ENCODE data around the gene PRKN. TPM values are rescaled to one million over a fixed set of nuclear protein-coding genes. Genes with fewer than 3 reads are reported as not detected.

Gene PRKN
- total and polyA plus RNA-seq, 2 donors (not counting 3 experiments of a cell fraction or from before 2014, with no cell fraction given) = 0.06 TPM; not detected in 1

DNA sequence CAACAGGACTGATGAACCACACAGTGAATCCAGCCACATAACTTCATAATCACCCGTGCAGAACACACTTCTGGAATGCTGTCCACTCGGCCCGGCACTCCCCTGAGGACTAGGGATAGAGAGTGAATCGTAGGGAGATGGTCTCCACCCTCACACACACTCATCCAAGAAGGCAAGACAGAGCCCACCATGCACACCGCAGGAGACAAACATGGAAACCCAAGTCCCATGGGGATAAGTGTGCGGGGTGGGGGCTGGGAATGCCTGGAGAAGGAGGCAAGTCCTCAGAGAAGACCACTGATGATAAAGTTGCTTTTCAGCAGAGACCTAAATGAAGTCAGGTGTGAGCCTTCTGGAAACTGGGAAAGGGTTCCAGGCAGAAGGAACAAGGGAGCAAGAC is 1054.5 kb downstream of the PRKN start:
- POLR2A ChIA-PET = no interaction called here
- no peaks in the 10 kb centered on the region for H3K27me3 ChIP-seq (ENCODE audit: control insufficient read depth in 2 of 2, insufficient read depth in 2 of 2, low read length in 2 of 2)
- H3K9me1 ChIP-seq (replicated peaks; ENCODE audit: control insufficient read depth, extremely low read depth, insufficient read depth, low read length) = no peaks in the 10 kb centered on the region
- no peaks in the 10 kb centered on the region for H4K20me1 ChIP-seq (replicated peaks; ENCODE audit: control insufficient read depth, extremely low read depth, insufficient read depth, low read length)
- H3K79me2 ChIP-seq (ENCODE audit: control insufficient read depth, insufficient read depth, low read length) = no peaks in the 10 kb centered on the region
- TF ChIP-seq, protein P1, sequence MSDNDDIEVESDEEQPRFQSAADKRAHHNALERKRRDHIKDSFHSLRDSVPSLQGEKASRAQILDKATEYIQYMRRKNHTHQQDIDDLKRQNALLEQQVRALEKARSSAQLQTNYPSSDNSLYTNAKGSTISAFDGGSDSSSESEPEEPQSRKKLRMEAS (IDR thresholded peaks at IDR 0.05; ENCODE audit: insufficient read depth, insufficient read length) = no peak
- TF ChIP-seq POLR2A (IDR thresholded peaks at IDR 0.05; ENCODE audit: low read depth, low read length) = no peak
- TF ChIP-seq FOS (IDR thresholded peaks at IDR 0.05; ENCODE audit: borderline replicate concordance, insufficient read depth, low read length) = no peak
- CTCF ChIA-PET = no interaction called here
- no TSS peak for BruUV-seq (replicated peaks)
- H3K36me3 ChIP-seq (ENCODE audit: control insufficient read depth in 2 of 2, extremely low read depth in 1 of 2, insufficient read depth in 2 of 2, low read length in 2 of 2) = no peaks in the 10 kb centered on the region
- no peak overlapping the region for H3K27ac ChIP-seq (ENCODE audit: insufficient read depth, low read depth, low read length)
- H3K4me3 ChIP-seq (replicated peaks in 1 of 3; ENCODE audit: insufficient read depth in 1 of 3, low read depth in 1 of 3, low read length in 3 of 3) = no peak overlapping the region
- intact Hi-C loops (cut with micrococcal nuclease) = no loop called here
- no peak for FAIRE-seq
- no peaks in the 10 kb centered on the region for H3K9me3 ChIP-seq (replicated peaks; ENCODE audit: control insufficient read depth, insufficient read depth, low read length)
- H3K4me2 ChIP-seq (ENCODE audit: insufficient read depth, low read length) = no peak overlapping the region
- dilution Hi-C loops (cut with MboI; ENCODE audit: extremely low pct_ligation_motif_present, low sequenced_read_pairs) = no loop called here
- H3K9ac ChIP-seq (replicated peaks; ENCODE audit: extremely low read depth, insufficient read depth, low read length) = no peak overlapping the region
- no peak overlapping the region for H2AFZ ChIP-seq (ENCODE audit: low read depth, low read length)
- no peaks in the 10 kb centered on the region for H3K4me1 ChIP-seq (ENCODE audit: control insufficient read depth, extremely low read depth, insufficient read depth, low read length)
- no peak for DNase-seq (ENCODE audit: low read depth, low spot score)

DNA sequence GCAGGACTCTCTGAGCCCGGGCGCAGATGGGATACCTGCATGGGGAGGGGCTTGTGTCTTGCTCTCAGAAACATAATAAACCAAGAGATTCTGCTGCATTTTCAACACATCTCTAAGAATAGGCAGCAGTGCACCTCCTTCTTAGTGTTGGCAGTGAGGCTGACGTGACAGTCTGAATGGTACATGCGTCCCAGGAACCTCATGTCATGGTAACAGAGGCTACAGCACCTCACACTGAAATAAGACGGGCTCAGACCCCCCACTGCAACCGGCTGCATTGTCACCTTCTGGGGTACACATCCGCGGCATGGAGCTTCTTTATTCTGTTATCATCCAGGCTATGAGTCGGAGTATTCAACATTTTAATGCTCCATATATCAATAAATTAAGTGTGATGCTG is 1056.4 kb downstream of the PRKN start:
- no peaks in the 10 kb centered on the region for H3K27me3 ChIP-seq (ENCODE audit: control insufficient read depth in 2 of 2, insufficient read depth in 2 of 2, low read length in 2 of 2)
- ChIA-PET POLR2A (no interaction called here), CTCF (no interaction called here)
- no peak overlapping the region for H2AFZ ChIP-seq (ENCODE audit: low read depth, low read length)
- no peaks in the 10 kb centered on the region for H3K9me3 ChIP-seq (replicated peaks; ENCODE audit: control insufficient read depth, insufficient read depth, low read length)
- no peaks in the 10 kb centered on the region for H3K79me2 ChIP-seq (ENCODE audit: control insufficient read depth, insufficient read depth, low read length)
- no peaks in the 10 kb centered on the region for H4K20me1 ChIP-seq (replicated peaks; ENCODE audit: control insufficient read depth, extremely low read depth, insufficient read depth, low read length)
- H3K27ac ChIP-seq (ENCODE audit: insufficient read depth, low read depth, low read length) = no peak overlapping the region
- H3K36me3 ChIP-seq (ENCODE audit: control insufficient read depth in 2 of 2, extremely low read depth in 1 of 2, insufficient read depth in 2 of 2, low read length in 2 of 2) = no peaks in the 10 kb centered on the region
- intact Hi-C loops (cut with micrococcal nuclease) (no loop called here), dilution Hi-C loops (cut with MboI; ENCODE audit: extremely low pct_ligation_motif_present, low sequenced_read_pairs) (no loop called here)
- FAIRE-seq = no peak
- DNase-seq (ENCODE audit: low read depth, low spot score) = no peak
- no peak overlapping the region for H3K9ac ChIP-seq (replicated peaks; ENCODE audit: extremely low read depth, insufficient read depth, low read length)
- TF ChIP-seq JUN (IDR thresholded peaks at IDR 0.05; ENCODE audit: borderline replicate concordance, insufficient read depth, insufficient read length, low read depth) = no peak
- TF ChIP-seq, protein P1 (IDR thresholded peaks at IDR 0.05; ENCODE audit: insufficient read depth, insufficient read length) = no peak
- no peak for TF ChIP-seq MYC (IDR thresholded peaks at IDR 0.05; ENCODE audit: low read depth, low read length)
- TF ChIP-seq POLR2A (IDR thresholded peaks at IDR 0.05; ENCODE audit: low read depth, low read length) = no peak
- TF ChIP-seq, protein P2, sequence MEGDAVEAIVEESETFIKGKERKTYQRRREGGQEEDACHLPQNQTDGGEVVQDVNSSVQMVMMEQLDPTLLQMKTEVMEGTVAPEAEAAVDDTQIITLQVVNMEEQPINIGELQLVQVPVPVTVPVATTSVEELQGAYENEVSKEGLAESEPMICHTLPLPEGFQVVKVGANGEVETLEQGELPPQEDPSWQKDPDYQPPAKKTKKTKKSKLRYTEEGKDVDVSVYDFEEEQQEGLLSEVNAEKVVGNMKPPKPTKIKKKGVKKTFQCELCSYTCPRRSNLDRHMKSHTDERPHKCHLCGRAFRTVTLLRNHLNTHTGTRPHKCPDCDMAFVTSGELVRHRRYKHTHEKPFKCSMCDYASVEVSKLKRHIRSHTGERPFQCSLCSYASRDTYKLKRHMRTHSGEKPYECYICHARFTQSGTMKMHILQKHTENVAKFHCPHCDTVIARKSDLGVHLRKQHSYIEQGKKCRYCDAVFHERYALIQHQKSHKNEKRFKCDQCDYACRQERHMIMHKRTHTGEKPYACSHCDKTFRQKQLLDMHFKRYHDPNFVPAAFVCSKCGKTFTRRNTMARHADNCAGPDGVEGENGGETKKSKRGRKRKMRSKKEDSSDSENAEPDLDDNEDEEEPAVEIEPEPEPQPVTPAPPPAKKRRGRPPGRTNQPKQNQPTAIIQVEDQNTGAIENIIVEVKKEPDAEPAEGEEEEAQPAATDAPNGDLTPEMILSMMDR (IDR thresholded peaks at IDR 0.05; ENCODE audit: extremely low read depth in 1 of 2, insufficient read depth in 1 of 2, low read depth in 1 of 2, low read length in 2 of 2) = no peak
- no peak for TF ChIP-seq POLR2AphosphoS5 (IDR thresholded peaks at IDR 0.05; ENCODE audit: insufficient read depth, low read depth, low read length)
- no peak for TF ChIP-seq GATA2 (IDR thresholded peaks at IDR 0.05; ENCODE audit: insufficient read depth, insufficient read length, low read depth, low read length)
- TF ChIP-seq EZH2 (IDR thresholded peaks at IDR 0.05; ENCODE audit: borderline replicate concordance, low read depth, low read length, severe bottlenecking) = no peak
- TF ChIP-seq FOS (IDR thresholded peaks at IDR 0.05; ENCODE audit: borderline replicate concordance, insufficient read depth, low read length) = no peak
- no peak overlapping the region for H3K4me3 ChIP-seq (replicated peaks in 1 of 3; ENCODE audit: insufficient read depth in 1 of 3, low read depth in 1 of 3, low read length in 3 of 3)
- BruUV-seq (replicated peaks) = no TSS peak
- no peaks in the 10 kb centered on the region for H3K4me1 ChIP-seq (ENCODE audit: control insufficient read depth, extremely low read depth, insufficient read depth, low read length)
- H3K9me1 ChIP-seq (replicated peaks; ENCODE audit: control insufficient read depth, extremely low read depth, insufficient read depth, low read length) = no peaks in the 10 kb centered on the region
- H3K4me2 ChIP-seq (ENCODE audit: insufficient read depth, low read length) = no peak overlapping the region

All from endothelial cell of umbilical vein (primary cell).